PC-3 (cell line): Measurements from ENCODE around the gene DUSP28.

ENCODE experiments used
- EZH2phosphoT487 ChIP-seq: fragments of 300-600 bp; sonication (generic); IDR thresholded peaks from 2 replicates; pipeline ENCODE4 v1.6.1; 2018; ENCODE audit warnings: mild to moderate bottlenecking, antibody characterized with exemption, low read length, borderline replicate concordance
- TF ChIP-seq, protein P1 (sequence below): fragments of 300-600 bp; sonication (generic); conservative IDR thresholded peaks from 2 replicates; pipeline ENCODE4 v1.5.1; 2017; ENCODE audit warnings: antibody characterized with exemption, low read depth, mild to moderate bottlenecking, low read length

DNA sequence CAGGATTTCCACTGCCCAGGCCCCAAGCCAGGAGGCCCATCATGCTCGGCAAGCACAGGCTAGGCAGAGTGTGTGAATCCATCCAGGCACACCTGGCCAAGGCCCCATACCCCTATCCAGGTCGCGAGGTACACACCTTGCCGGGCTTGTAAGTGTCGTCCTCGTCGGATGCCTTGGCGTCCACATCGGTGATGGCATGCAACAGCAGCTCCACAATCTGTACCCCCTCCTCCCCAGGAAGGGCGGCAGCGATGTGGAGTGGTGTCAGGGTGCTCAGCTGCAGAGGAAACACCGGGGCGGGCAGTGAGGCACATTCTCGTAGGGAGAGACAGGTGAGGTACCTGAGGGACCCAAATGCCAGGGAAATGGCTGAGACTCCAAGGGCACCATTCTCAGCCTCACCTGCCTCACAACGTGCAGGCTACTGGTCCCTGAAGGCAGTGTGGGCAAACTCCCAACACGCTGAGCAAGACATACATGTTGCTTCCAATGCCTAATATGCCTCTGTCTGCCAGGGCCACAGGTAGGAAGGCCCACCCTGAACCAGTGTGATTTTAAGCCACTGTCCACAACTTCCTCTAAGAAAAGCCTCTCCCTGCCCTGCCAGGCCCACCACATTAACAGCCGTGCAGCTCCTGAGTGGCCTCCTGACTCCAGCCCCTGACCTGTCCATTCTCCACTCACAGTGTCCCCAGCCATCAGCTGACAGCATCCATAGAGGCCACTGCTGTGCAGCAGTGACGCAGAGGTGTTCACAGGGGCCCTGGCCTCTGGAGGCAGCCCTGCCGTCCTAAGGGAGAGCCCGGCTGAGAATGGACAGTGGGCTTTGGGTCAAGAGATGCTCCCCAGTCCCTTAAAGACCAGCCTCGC is 47.3 kb upstream of the DUSP28 start:
- TF ChIP-seq, protein P1, sequence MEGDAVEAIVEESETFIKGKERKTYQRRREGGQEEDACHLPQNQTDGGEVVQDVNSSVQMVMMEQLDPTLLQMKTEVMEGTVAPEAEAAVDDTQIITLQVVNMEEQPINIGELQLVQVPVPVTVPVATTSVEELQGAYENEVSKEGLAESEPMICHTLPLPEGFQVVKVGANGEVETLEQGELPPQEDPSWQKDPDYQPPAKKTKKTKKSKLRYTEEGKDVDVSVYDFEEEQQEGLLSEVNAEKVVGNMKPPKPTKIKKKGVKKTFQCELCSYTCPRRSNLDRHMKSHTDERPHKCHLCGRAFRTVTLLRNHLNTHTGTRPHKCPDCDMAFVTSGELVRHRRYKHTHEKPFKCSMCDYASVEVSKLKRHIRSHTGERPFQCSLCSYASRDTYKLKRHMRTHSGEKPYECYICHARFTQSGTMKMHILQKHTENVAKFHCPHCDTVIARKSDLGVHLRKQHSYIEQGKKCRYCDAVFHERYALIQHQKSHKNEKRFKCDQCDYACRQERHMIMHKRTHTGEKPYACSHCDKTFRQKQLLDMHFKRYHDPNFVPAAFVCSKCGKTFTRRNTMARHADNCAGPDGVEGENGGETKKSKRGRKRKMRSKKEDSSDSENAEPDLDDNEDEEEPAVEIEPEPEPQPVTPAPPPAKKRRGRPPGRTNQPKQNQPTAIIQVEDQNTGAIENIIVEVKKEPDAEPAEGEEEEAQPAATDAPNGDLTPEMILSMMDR, result no peak
- TF ChIP-seq EZH2phosphoT487, result no peak
